CD4-positive, alpha-beta T cell treated with Interferon gamma for 1 hour (primary cell): Measurements from ENCODE around the gene PEX5.

ENCODE experiments used
- DNase-seq: peaks from one replicate; pipeline ENCODE4 v3.0.0-alpha.2; 2020

Gene PEX5

GRCh38 chr12:7189398-7190267 lies at the start of gene PEX5:
Gene PEX5 (plus strand): TSS chr12:7189686. CDS start chr12:7190378, 692 bp downstream.
- peak; percentile 89 for DNase-seq

- DNase-seq: no peak
Measured at GRCh38 chr12:7141351-7142005, 48.0 kb upstream of the PEX5 start.

DNA sequence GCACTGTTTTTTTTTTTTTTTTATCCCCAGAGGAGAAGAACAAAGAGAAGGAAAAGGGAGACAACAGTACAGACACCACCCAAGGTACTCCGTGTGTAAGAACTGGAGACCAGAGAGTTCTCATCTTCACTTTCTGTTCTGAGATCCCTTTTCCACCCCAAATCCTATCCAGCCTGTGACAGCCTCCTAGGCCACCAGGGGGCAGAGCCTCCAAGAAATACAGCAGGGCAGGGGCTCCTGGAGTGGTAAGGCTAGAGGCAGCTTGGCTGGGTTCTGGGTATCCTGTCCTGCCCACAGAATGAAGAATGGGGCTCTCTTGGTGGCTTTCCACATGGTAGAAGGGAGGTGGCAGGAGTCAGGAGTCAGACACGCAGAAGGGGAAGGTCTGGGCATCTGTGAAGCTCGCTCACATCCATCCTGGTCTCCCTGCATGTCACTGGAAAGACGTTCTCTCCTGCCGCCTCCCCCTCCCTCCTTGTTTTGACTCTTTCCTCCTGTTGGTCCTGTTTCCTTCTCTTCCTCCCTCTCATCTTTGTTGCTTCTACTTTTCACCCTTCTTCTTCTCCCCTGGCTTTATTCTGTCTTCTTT lies 47.3 kb upstream of the PEX5 start:
- DNase-seq: peak; percentile 48

GRCh38 chr12:7142809-7143465 lies 46.5 kb upstream of the PEX5 start:
- no peak for DNase-seq

- DNase-seq: no peak
Measured at GRCh38 chr12:7143564-7143963, 45.9 kb upstream of the PEX5 start.

GRCh38 chr12:7144414-7145120 lies 44.9 kb upstream of the PEX5 start:
- DNase-seq: no peak

GRCh38 chr12:7145671-7146070 lies 43.8 kb upstream of the PEX5 start:
- DNase-seq: no peak

GRCh38 chr12:7146228-7146627 lies 43.3 kb upstream of the PEX5 start:
- no peak for DNase-seq

DNA sequence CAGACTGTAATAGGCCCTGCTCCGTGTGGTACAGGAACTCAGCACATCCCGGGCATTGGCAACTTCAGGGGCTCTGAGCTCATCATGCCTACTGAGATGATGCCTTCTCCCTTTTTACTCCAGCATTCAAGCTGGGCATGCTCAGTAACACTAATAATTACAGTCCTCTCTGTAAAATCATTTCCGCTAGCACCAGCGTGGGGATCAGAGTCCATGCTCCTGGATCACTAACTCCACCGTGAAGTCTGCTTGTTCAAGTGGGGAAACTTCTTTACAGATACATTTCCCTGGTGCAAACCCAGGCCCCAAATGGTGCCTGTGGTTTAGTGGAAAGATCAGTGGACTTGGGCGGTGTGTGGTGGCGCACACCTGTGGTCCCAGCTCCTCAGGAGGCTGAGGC lies 42.6 kb upstream of the PEX5 start:
- no peak for DNase-seq

DNA sequence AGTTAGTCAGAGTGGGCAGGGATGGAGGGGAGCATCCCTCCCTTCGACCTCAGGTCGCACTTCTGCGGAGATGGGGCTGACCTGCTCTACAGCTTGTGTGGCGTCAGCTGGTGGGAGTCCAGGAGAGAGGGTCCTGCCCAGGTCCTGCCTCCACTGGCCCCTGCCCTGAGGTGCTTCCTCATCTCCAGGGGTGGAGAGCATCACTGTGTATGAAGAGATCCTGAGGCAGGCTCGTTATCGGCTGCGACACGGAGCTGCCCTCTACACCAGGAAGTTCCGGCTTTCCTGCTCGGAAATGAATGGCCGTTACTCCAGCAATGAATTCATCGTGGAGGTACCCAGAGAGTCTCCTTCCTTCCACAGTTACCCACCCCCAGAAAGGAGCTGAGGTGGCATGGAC lies 39.1 kb upstream of the PEX5 start:
- DNase-seq: no peak

GRCh38 chr12:7150841-7151240 lies 38.6 kb upstream of the PEX5 start:
- no peak for DNase-seq

DNA sequence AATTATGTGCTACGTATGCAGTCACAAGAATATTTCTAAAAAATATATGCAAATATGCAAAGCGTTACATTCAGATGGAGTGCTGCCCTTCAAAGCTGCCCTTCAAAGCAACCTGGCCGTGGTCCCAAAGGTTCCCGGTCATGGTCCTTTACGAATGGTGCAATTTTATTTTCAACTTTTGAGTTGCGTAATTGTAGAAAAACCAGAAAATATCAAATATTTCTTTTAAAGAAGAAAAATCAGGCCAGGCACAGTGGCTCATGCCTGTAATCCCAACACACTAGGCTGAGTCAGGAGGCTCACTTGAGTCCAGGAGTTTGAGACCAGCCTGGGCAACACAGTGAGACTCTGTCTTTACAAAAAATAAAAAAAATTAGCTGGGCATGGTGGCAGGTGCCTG lies 38.0 kb upstream of the PEX5 start:
- DNase-seq: no peak

DNA sequence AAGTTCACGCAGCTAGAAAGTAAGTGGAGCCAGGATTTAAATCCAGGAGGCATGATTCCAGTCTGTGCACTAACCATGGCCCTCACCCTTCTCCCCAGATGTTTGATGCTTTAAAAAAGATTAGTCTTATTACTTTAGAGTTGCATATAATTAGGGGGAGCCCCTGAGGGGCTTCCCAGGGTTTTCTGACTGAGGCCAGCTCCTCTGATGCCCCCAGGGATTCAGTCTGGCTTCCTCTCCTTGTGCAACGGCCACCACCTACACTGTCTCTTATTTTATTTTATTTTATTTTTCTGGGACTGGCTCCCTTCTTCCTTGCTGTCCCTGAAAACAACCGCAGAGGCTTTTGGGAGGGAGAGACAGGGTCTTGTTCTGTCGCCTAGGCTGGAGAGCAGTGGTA lies 36.7 kb upstream of the PEX5 start:
- no peak for DNase-seq

DNA sequence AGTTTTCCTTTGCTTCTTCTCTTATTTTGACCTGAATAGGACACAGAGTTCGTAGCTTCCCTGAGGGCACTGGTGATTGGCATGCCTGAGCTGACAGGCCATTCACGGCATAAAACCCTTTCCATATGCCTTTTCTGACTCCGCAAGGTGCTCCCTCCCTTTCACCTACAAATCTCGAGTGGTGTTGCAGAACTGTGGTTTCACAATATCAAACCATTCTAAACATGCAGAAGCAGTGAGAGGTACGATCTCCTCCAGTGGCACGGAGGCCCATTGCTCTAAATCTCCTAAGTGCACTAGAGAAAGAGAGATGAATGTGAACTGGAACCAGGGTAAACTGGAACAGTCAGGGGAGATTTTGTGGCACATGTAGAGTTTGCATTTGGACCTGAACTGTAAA lies 35.4 kb upstream of the PEX5 start:
- no peak for DNase-seq

DNA sequence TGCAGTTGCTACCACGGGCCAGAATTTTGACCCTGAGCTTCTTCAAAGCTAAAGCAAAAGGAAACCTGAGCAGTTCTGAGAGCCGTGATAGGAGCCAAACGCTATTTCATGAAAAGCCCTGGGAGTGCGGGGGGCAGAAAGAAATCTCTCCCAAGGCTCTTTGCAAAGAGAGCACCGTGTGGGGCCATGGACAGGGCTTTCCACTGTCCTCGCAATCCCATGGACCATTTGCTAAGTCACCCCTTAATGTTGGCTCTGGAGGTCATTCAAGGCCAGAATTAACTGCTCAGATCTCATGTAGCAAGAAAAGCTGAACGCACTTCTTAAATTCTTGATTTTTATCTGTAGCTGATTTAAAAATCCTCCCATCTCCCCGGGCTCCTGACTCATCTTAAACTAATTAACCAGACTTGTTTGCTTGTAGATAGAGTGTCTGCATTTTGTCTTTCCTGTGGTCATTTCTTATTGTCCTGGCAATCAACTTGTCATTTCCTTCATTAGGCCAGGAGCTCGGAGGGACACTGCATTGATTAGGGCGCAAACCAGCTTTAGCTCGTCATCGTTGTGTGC lies 34.5 kb upstream of the PEX5 start:
- no peak for DNase-seq

- DNase-seq: no peak
Measured at GRCh38 chr12:7155471-7156034, 33.9 kb upstream of the PEX5 start.

GRCh38 chr12:7156259-7157197 lies 33.0 kb upstream of the PEX5 start:
- no peak for DNase-seq

GRCh38 chr12:7157391-7157790 lies 32.1 kb upstream of the PEX5 start:
- no peak for DNase-seq

DNA sequence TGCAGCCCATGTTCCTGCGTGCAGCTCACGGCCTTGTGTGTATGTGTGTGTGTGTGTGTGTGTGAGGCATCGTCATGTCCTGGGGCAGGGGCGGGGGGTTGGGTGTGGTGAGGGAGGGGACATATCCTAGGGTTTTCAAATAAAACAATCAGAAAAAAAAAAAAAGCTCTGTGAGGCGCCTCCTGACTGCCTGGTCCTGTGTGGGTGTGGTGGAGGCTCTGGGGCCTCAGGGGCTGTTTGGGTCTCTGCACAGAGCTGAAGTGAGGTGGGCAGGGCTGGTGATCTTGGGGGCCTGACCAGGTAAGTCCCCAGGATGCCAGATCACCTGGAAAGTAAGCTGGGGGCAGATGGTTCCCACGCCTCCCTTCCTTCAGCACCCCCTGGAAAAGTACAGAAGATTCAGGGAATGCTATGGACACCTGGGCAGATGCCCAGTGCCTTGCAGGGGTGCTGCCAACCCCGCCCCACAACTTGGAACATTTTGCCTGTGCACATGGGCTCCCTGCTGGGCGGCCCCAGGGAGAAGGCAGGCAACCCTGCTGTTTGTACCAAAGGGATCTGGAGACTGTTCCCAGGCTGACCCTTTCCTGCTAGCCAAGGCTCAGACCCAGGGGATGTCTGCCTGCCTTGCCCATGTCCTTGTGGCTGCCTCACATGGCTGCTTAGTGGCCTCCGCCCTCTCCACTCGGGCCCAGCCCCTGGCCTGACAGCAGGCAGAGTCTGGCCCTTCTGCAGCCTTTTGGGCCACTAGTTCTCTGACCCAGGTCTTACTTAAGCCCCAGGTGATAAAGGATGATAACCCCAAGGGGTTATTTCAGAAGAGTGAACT lies 30.5 kb upstream of the PEX5 start:
- DNase-seq: no peak

GRCh38 chr12:7160183-7160582 lies 29.3 kb upstream of the PEX5 start:
- no peak for DNase-seq
